T-cell (primary cell): ENCODE results near the gene GLYATL2. TPM values are rescaled to one million over a fixed set of nuclear protein-coding genes. Genes with fewer than 3 reads are reported as not detected.

Experiments
- ATAC-seq, 4 experiments: fragments of 200-7000 bp in 3 of 4; fragments of 150-1000 bp in 1 of 4; cut with Tn5 transposase; replicated peaks in 1 of 4; 1 replicate in 3 of 4; 2 replicates in 1 of 4; pipeline ENCODE4 v1.10.0; 2021; ENCODE audit warnings: moderate library complexity in 3 of 4, mild to moderate bottlenecking in 2 of 4, moderate number of reproducible peaks in 1 of 4
- CTCF ChIA-PET, 2 donors: fragments of 300-600 bp; sonication (Branson Sonifier 250); formaldehyde crosslinking; loops; one replicate each; lab custom pipeline; 2022; ENCODE audit warnings: antibody characterized with exemption in 2 of 2; lab: Charles Lee
- POLR2A ChIA-PET, 2 donors: fragments of 300-600 bp; sonication (Branson Sonifier 250); formaldehyde crosslinking; loops; one replicate each; lab custom pipeline; 2022; ENCODE audit warnings: antibody characterized with exemption in 2 of 2; lab: Charles Lee
- DNase-seq, 35 experiments: peaks; one replicate each; pipeline versions ENCODE4 v3.0.0 to v3.0.0-alpha.2; 2013 to 2023
- H3K27ac ChIP-seq: one replicate; pipeline ENCODE4 v1.5.1; 2013; ENCODE audit warnings: low read length
- H3K27me3 ChIP-seq, 2 experiments: replicated peaks in 1 of 2; 1 replicate in 1 of 2; 2 replicates in 1 of 2; pipeline versions ENCODE4 v1.6.1 to v1.7.0; 2013; ENCODE audit warnings: low read length in 1 of 2, mixed read lengths in 1 of 2; ENCODE audit not compliant: control insufficient read depth in 2 of 2, insufficient read depth in 2 of 2; ENCODE audit errors: extremely low read depth in 1 of 2
- H3K36me3 ChIP-seq, 2 donors: 1 replicate in 1 of 2; 2 replicates in 1 of 2; pipeline versions ENCODE4 v1.6.1 to v1.7.0; 2013; ENCODE audit warnings: low read length in 1 of 2; ENCODE audit not compliant: control insufficient read depth in 2 of 2, insufficient read depth in 1 of 2; ENCODE audit errors: extremely low read depth in 1 of 2
- H3K4me1 ChIP-seq, 2 experiments: 1 replicate in 1 of 2; 2 replicates in 1 of 2; pipeline versions ENCODE4 v1.6.1 to v1.7.0; 2013; ENCODE audit warnings: low read length in 2 of 2, mixed read lengths in 1 of 2; ENCODE audit not compliant: insufficient read depth in 2 of 2, control insufficient read depth in 1 of 2; ENCODE audit errors: extremely low read depth in 1 of 2
- H3K4me3 ChIP-seq, 2 donors: 1 replicate in 1 of 2; 2 replicates in 1 of 2; pipeline versions ENCODE4 v1.5.1 to v1.7.0; 2013; ENCODE audit warnings: mild to moderate bottlenecking in 2 of 2, low read length in 1 of 2, moderate library complexity in 1 of 2; ENCODE audit not compliant: control insufficient read depth in 1 of 2; ENCODE audit errors: extremely low read depth in 1 of 2
- H3K9me3 ChIP-seq: 2 replicates; pipeline ENCODE4 v1.7.0; 2013
- H3K27ac Mint-ChIP-seq, 2 donors: one replicate each; pipeline ENCODE4 v1.8.0; 2020 to 2021; ENCODE audit warnings: mild to moderate bottlenecking in 2 of 2, mixed read lengths in 2 of 2
- H3K27me3 Mint-ChIP-seq, 2 donors: one replicate each; pipeline ENCODE4 v1.8.0; 2021 to 2022; ENCODE audit warnings: mixed read lengths in 2 of 2
- H3K36me3 Mint-ChIP-seq: one replicate; pipeline ENCODE4 v1.8.0; 2021; ENCODE audit warnings: mixed read lengths
- H3K4me1 Mint-ChIP-seq, 3 donors: one replicate each; pipeline ENCODE4 v1.8.0; 2020 to 2022; ENCODE audit warnings: mixed read lengths in 3 of 3, mild to moderate bottlenecking in 1 of 3
- H3K4me3 Mint-ChIP-seq, 3 donors: one replicate each; pipeline ENCODE4 v1.8.0; 2020 to 2022; ENCODE audit warnings: mild to moderate bottlenecking in 3 of 3, mixed read lengths in 3 of 3, moderate library complexity in 3 of 3
- H3K9me3 Mint-ChIP-seq, 3 donors: one replicate each; pipeline ENCODE4 v1.8.0; 2020 to 2022; ENCODE audit warnings: mixed read lengths in 3 of 3
- WGBS: methylation state at CpG from one replicate; pipeline ENCODE4 v1.1.5; 2013; ENCODE audit warnings: missing lambda C conversion rate; ENCODE audit not compliant: insufficient coverage; 5-methylcytosine and 5-hydroxymethylcytosine counted together
- total RNA-seq, 35 experiments: library from RNA in 6 of 35; stranded (reverse) in 6 of 35; fragments of 120-200 nt in 1 of 35; gene quantifications; one replicate each; pipeline versions ENCODE4 v1.2.1 to v1.2.4 and lab custom pipeline; 2013 to 2026

GLYATL2 gene
- total RNA-seq (not detected), total RNA-seq (lab: John Stamatoyannopoulos, UW) (0 to 0.13 (median 0) reads per million in 29 experiments)
- not detected for total RNA-seq (2013)

GRCh38 chr11:58844361-58845005 is at the start of gene GLYATL2:
GLYATL2 (minus strand) TSS chr11:58844704; CDS start chr11:58839612, 5,092 bp downstream.
- ATAC-seq (no peak), DNase-seq (no peak)
- no peaks in the 10 kb centered on the region for H3K4me1 ChIP-seq
- Mint-ChIP-seq H3K4me1 (no peaks in the 10 kb centered on the region), H3K27me3 (peaks cover 12 to 20% of the 10 kb centered on the region in 2 donors), H3K27ac (no peak within 1 kb of the TSS), H3K36me3 (no peaks in the 10 kb centered on the region), H3K4me3 (no peak within 1 kb of the TSS), H3K9me3 (no peaks in the 10 kb centered on the region)
- H3K27me3 ChIP-seq: no peaks in the 10 kb centered on the region
- 0% methylated on average over 1 of the region's 3 CpGs for WGBS
- no peak within 1 kb of the TSS for H3K4me3 ChIP-seq
- POLR2A ChIA-PET: no interaction called here
- H3K36me3 ChIP-seq: no peaks in the 10 kb centered on the region
- CTCF ChIA-PET: no interaction called here
- H3K9me3 ChIP-seq: no peaks in the 10 kb centered on the region
- no peak within 1 kb of the TSS for H3K27ac ChIP-seq

- H3K27me3 ChIP-seq: peaks cover 0 to 8% of the 10 kb centered on the region in 2 experiments
- Mint-ChIP-seq H3K27ac (no peak overlapping the region), H3K36me3 (no peaks in the 10 kb centered on the region), H3K9me3 (peaks cover 0 to 3% (median 0%) of the 10 kb centered on the region in 3 donors), H3K4me3 (no peak overlapping the region), H3K27me3 (peaks cover 17 to 27% of the 10 kb centered on the region in 2 donors), H3K4me1 (no peaks in the 10 kb centered on the region)
- CTCF ChIA-PET: no interaction called here
- POLR2A ChIA-PET: no interaction called here
- no peak overlapping the region for H3K4me3 ChIP-seq
- no peaks in the 10 kb centered on the region for H3K36me3 ChIP-seq
- no CpG with 5 or more reads among the region's 2 CpGs for WGBS
- no peaks in the 10 kb centered on the region for H3K4me1 ChIP-seq
- H3K9me3 ChIP-seq: no peaks in the 10 kb centered on the region
- no peak overlapping the region for H3K27ac ChIP-seq
- ATAC-seq (no peak), DNase-seq (no peak)
Observed at GRCh38 chr11:58893899-58894298, 49.4 kb upstream of the GLYATL2 start.

- POLR2A ChIA-PET: no interaction called here
- H3K36me3 Mint-ChIP-seq: no peaks in the 10 kb centered on the region
- no peaks in the 10 kb centered on the region for H3K9me3 ChIP-seq
- H3K27me3 Mint-ChIP-seq: peaks cover 15 to 20% of the 10 kb centered on the region in 2 donors
- no peaks in the 10 kb centered on the region for H3K4me1 ChIP-seq
- H3K27ac Mint-ChIP-seq: no peak overlapping the region
- no peak overlapping the region for H3K27ac ChIP-seq
- H3K9me3 Mint-ChIP-seq: peaks cover 0 to 3% (median 0%) of the 10 kb centered on the region in 3 donors
- no peaks in the 10 kb centered on the region for H3K27me3 ChIP-seq
- H3K4me1 Mint-ChIP-seq: no peaks in the 10 kb centered on the region
- H3K36me3 ChIP-seq: no peaks in the 10 kb centered on the region
- DNase-seq (no peak), ATAC-seq (no peak)
- CTCF ChIA-PET: no interaction called here
- no peak overlapping the region for H3K4me3 ChIP-seq
- no peak overlapping the region for H3K4me3 Mint-ChIP-seq
Observed at GRCh38 chr11:58888579-58888978, 44.1 kb upstream of the GLYATL2 start.

GRCh38 chr11:58887452-58887851 is 42.9 kb upstream of the GLYATL2 start:
- Mint-ChIP-seq H3K36me3 (no peaks in the 10 kb centered on the region), H3K4me1 (no peaks in the 10 kb centered on the region), H3K27ac (no peak overlapping the region), H3K27me3 (peaks cover 19 to 25% of the 10 kb centered on the region in 2 donors), H3K9me3 (peaks cover 0 to 3% (median 0%) of the 10 kb centered on the region in 3 donors), H3K4me3 (no peak overlapping the region)
- no CpG with 5 or more reads among the region's 1 CpG for WGBS
- Histone ChIP-seq H3K27me3 (no peaks in the 10 kb centered on the region), H3K27ac (no peak overlapping the region), H3K9me3 (no peaks in the 10 kb centered on the region), H3K4me1 (no peaks in the 10 kb centered on the region), H3K4me3 (no peak overlapping the region), H3K36me3 (no peaks in the 10 kb centered on the region)
- ChIA-PET CTCF (no interaction called here), POLR2A (no interaction called here)
- no peak for ATAC-seq
- no peak for DNase-seq

GRCh38 chr11:58880625-58881024 is 36.1 kb upstream of the GLYATL2 start:
- Histone ChIP-seq H3K27ac (no peak overlapping the region), H3K27me3 (no peaks in the 10 kb centered on the region), H3K9me3 (no peaks in the 10 kb centered on the region), H3K36me3 (no peaks in the 10 kb centered on the region), H3K4me3 (no peak overlapping the region), H3K4me1 (no peaks in the 10 kb centered on the region)
- ChIA-PET POLR2A (no interaction called here), CTCF (no interaction called here)
- H3K4me1 Mint-ChIP-seq: no peaks in the 10 kb centered on the region
- DNase-seq: no peak
- no peak overlapping the region for H3K4me3 Mint-ChIP-seq
- H3K27me3 Mint-ChIP-seq: peaks cover 14 to 16% of the 10 kb centered on the region in 2 donors
- no peaks in the 10 kb centered on the region for H3K36me3 Mint-ChIP-seq
- peaks cover 0 to 5% (median 0%) of the 10 kb centered on the region in 3 donors for H3K9me3 Mint-ChIP-seq
- H3K27ac Mint-ChIP-seq: no peak overlapping the region
- no peak for ATAC-seq
- no CpG with 5 or more reads among the region's 1 CpG for WGBS

- Mint-ChIP-seq H3K4me1 (no peaks in the 10 kb centered on the region), H3K9me3 (peaks cover 0 to 7% (median 0%) of the 10 kb centered on the region in 3 donors), H3K27me3 (peaks cover 14 to 16% of the 10 kb centered on the region in 2 donors), H3K36me3 (no peaks in the 10 kb centered on the region), H3K4me3 (no peak overlapping the region), H3K27ac (no peak overlapping the region)
- Histone ChIP-seq H3K4me1 (no peaks in the 10 kb centered on the region), H3K9me3 (no peaks in the 10 kb centered on the region), H3K27me3 (no peaks in the 10 kb centered on the region), H3K27ac (no peak overlapping the region), H3K36me3 (no peaks in the 10 kb centered on the region), H3K4me3 (no peak overlapping the region)
- ChIA-PET CTCF (no interaction called here), POLR2A (no interaction called here)
- ATAC-seq (no peak), DNase-seq (no peak)
Observed at GRCh38 chr11:58880166-58880565, 35.7 kb upstream of the GLYATL2 start.
